GM23248 (cell line): Measurements from ENCODE around the gene KNDC1. TPM values are rescaled to one million over a fixed set of nuclear protein-coding genes. Genes with fewer than 3 reads are reported as not detected.

Experiments
- DNase-seq: peaks from one replicate; pipeline ENCODE4 v3.0.0-alpha.2; 2015
- H2AFZ ChIP-seq: fragments of 200-600 bp; sonication (generic); 2 replicates; pipeline ENCODE4 v1.6.1; 2016; ENCODE audit warnings: antibody characterized with exemption
- H3F3A ChIP-seq: fragments of 200-600 bp; sonication (generic); 2 replicates; pipeline ENCODE4 v1.6.1; 2016; ENCODE audit warnings: mild to moderate bottlenecking, antibody characterized with exemption, mixed run types; ENCODE audit not compliant: insufficient read depth
- H3K27ac ChIP-seq: fragments of 200-600 bp; sonication (generic); 2 replicates; pipeline ENCODE4 v1.5.1; 2016; ENCODE audit warnings: mild to moderate bottlenecking
- H3K27me3 ChIP-seq: fragments of 200-600 bp; sonication (generic); replicated peaks from 2 replicates; pipeline ENCODE4 v1.6.1; 2016; ENCODE audit warnings: mild to moderate bottlenecking; ENCODE audit not compliant: insufficient read depth
- H3K36me3 ChIP-seq: fragments of 200-600 bp; sonication (generic); 2 replicates; pipeline ENCODE4 v1.6.1; 2016; ENCODE audit warnings: low read depth, mild to moderate bottlenecking
- H3K4me1 ChIP-seq: fragments of 200-600 bp; sonication (generic); 2 replicates; pipeline ENCODE4 v1.6.1; 2016; ENCODE audit warnings: mild to moderate bottlenecking; ENCODE audit not compliant: insufficient read depth
- H3K4me2 ChIP-seq: fragments of 200-600 bp; sonication (generic); one replicate; pipeline ENCODE4 v1.6.1; 2016; ENCODE audit warnings: mild to moderate bottlenecking; ENCODE audit not compliant: unreplicated experiment
- H3K4me3 ChIP-seq: fragments of 200-600 bp; sonication (generic); 2 replicates; pipeline ENCODE4 v1.5.1; 2016; ENCODE audit warnings: mild to moderate bottlenecking
- H3K79me2 ChIP-seq: fragments of 200-600 bp; sonication (generic); 2 replicates; pipeline ENCODE4 v1.6.1; 2016; ENCODE audit warnings: mild to moderate bottlenecking; ENCODE audit not compliant: insufficient read depth
- H3K9ac ChIP-seq: fragments of 200-600 bp; sonication (generic); 2 replicates; pipeline ENCODE4 v1.6.1; 2016; ENCODE audit warnings: mild to moderate bottlenecking
- H3K9me2 ChIP-seq: fragments of 200-600 bp; sonication (generic); 2 replicates; pipeline ENCODE4 v1.6.1; 2016; ENCODE audit warnings: mixed run types, mild to moderate bottlenecking, moderate library complexity; ENCODE audit not compliant: insufficient read depth
- H3K9me3 ChIP-seq: fragments of 200-600 bp; sonication (generic); one replicate; pipeline ENCODE4 v1.6.1; 2017; ENCODE audit warnings: low read depth
- H4K20me1 ChIP-seq: fragments of 200-600 bp; sonication (generic); 2 replicates; pipeline ENCODE4 v1.6.0; 2016; ENCODE audit not compliant: insufficient read depth
- EZH2 ChIP-seq: fragments of 200-600 bp; sonication (generic); IDR thresholded peaks from 2 replicates; pipeline ENCODE4 v1.6.1; 2018; ENCODE audit warnings: antibody characterized with exemption, mild to moderate bottlenecking; ENCODE audit not compliant: insufficient read depth, poor library complexity, severe bottlenecking
- EZH2phosphoT487 ChIP-seq: fragments of 200-600 bp; sonication (generic); IDR thresholded peaks from 2 replicates; pipeline ENCODE4 v1.6.1; 2018; ENCODE audit warnings: antibody characterized with exemption, moderate library complexity, mild to moderate bottlenecking, low read depth; ENCODE audit not compliant: insufficient read depth
- WGBS, 2 experiments: methylation state at CpG; one replicate each; pipeline ENCODE4 v1.1.6; 2015 to 2017; ENCODE audit warnings: low lambda C conversion rate in 2 of 2, low coverage in 1 of 2; ENCODE audit errors: missing lambda C conversion rate in 2 of 2; 5-methylcytosine and 5-hydroxymethylcytosine counted together
- in situ Hi-C: fragments of 300-500 bp; cut with MboI; formaldehyde crosslinking; loops from 2 replicates; pipeline ENCODE4 v1.15.0; 2020
- polyA plus RNA-seq: library from polyadenylated mRNA; unstranded; fragments of >200 nt; fragmentation: Nextera tagmentation; extraction: Ambion mirVana; gene quantifications from 2 replicates; pipeline ENCODE4 v1.2.1, GENCODE V29; 2016
- total RNA-seq: library from RNA; depleted of rRNA; stranded (reverse); fragments of >200 nt; shearing (Covaris generic); gene quantifications from 2 replicates; pipeline ENCODE4 v1.2.3, GENCODE V29; 2014

Gene KNDC1
- total and polyA plus RNA-seq, 2 experiments from 2014 or later, result 0.44 to 0.54 TPM

DNA sequence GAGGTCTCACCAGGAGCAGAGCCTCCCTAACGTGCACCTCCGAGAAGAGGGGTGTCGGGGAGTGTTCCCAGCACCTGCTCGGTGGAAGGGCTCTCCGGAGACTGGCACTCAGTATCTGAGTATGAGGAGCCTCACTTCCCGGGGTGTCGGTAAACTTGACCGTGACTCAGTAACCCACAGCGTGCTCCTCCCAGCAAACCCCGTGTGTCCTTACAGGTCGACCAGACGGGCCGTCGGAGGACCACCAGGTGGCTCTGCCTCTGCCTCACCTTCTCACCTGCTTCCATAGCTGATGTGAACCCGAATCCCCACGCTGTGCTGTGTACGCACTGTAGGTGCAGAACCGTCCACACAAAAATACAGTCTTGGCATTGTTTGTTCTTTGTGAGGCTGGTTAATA, 29.0 kb upstream of the KNDC1 start:
- no peak for TF ChIP-seq EZH2phosphoT487
- no peak for TF ChIP-seq EZH2
- no peak overlapping the region for H2AFZ ChIP-seq
- H3K36me3 ChIP-seq, result no peaks in the 10 kb centered on the region
- H3K4me3 ChIP-seq, result no peak overlapping the region
- no peaks in the 10 kb centered on the region for H3K9me3 ChIP-seq
- no peak for DNase-seq
- H3K4me1 ChIP-seq, result no peaks in the 10 kb centered on the region
- no peak overlapping the region for H3K27ac ChIP-seq
- H3K27me3 ChIP-seq, result no peaks in the 10 kb centered on the region
- no peaks in the 10 kb centered on the region for H3K79me2 ChIP-seq
- H3K9me2 ChIP-seq, result no peaks in the 10 kb centered on the region
- in situ Hi-C loops, result no loop called here
- H3K9ac ChIP-seq, result no peak overlapping the region
- no peak overlapping the region for H3K4me2 ChIP-seq
- no peaks in the 10 kb centered on the region for H3F3A ChIP-seq
- H4K20me1 ChIP-seq, result no peaks in the 10 kb centered on the region
- 55% methylated on average over 18 of the region's 18 CpGs for WGBS, 2 experiments

DNA sequence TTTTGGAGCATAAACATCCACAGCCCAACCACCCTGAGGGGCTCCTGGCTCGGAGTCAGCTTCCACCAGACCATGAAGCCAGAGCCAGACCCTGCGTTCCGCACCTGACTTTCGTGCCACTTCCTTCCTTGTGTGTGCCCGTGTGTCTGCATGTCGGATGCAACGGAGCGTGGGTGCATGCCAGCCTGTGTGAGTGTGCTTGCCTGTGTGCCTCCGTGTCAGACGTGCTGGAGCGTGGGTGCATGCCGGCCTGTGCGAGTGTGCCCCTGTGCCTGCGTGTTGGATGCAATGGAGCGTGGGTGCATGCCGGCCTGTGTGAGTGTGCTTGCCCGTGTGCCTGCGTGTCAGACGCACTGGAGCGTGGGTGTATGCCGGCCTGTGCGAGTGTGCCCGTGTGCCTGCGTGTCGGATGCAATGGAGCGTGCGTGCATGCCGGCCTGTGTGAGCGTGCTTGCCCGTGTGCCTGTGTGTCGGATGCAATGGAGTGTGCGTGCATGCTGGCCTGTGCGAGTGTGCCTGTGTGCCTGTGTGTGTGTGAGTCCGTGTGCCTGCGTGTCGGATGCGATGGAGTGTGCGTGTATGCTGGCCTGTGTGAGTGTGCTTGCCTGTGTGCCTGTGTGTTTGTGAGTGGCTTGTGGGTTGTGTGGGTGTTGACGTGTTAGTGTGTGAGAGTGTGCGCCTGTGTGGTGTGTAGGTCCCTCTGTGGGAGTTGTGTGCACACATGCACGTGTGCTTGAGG, 28.1 kb upstream of the KNDC1 start:
- no peaks in the 10 kb centered on the region for H3F3A ChIP-seq
- TF ChIP-seq EZH2, result no peak
- TF ChIP-seq EZH2phosphoT487, result no peak
- no peaks in the 10 kb centered on the region for H3K27me3 ChIP-seq
- no peaks in the 10 kb centered on the region for H3K9me2 ChIP-seq
- WGBS, 2 experiments, result 75 to 77% methylated on average over 31 to 41 of the region's 41 CpGs
- no peak overlapping the region for H3K4me3 ChIP-seq
- no peak overlapping the region for H2AFZ ChIP-seq
- no peaks in the 10 kb centered on the region for H3K36me3 ChIP-seq
- no peak overlapping the region for H3K4me2 ChIP-seq
- H3K79me2 ChIP-seq, result no peaks in the 10 kb centered on the region
- no peaks in the 10 kb centered on the region for H3K4me1 ChIP-seq
- H3K27ac ChIP-seq, result no peak overlapping the region
- in situ Hi-C loops, result no loop called here
- DNase-seq, result no peak
- no peaks in the 10 kb centered on the region for H4K20me1 ChIP-seq
- H3K9me3 ChIP-seq, result no peaks in the 10 kb centered on the region
- H3K9ac ChIP-seq, result no peak overlapping the region

DNA sequence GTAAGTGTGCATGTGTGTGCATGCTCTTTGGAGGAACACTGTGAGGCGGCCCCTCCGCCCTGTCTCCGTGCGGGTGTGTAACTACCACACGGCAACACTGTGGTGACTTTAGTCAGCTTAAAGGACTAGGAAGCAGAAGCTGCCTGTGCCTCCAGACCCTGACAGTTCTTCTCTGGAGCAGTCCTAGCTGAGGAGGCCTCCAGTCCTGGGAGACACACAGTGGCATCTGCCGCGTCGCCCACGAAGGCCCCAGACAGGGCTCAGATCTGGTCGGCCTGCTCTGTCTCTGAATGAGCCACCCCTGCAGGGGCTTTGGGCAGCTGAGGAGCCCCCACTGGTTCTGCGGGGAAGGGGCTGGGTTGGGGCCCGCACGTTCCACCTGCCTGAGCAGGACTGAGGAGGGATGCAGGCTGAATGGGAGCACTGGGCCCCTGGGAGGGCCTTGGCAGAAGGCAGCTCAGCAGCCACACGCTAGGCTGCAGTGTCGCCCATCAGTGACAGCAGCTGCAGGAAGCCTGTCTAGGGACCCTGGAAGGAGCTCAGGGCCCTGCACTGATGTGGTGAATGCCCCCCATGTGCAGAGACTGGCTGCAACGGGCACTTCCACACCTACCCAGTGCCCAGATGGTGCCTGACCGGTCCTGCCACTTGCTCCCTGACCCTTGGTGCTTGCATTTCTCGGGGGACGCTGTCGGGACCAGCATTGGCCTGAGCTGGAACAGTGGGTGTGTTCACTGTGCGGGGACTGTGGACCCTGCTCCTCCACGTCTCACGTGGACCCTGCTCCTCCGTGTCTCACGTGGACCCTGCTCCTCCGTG, 27.3 kb upstream of the KNDC1 start:
- Histone ChIP-seq H3K9ac (no peak overlapping the region), H4K20me1 (no peaks in the 10 kb centered on the region), H3K79me2 (no peaks in the 10 kb centered on the region), H3K9me2 (no peaks in the 10 kb centered on the region), H3K36me3 (no peaks in the 10 kb centered on the region), H3F3A (no peaks in the 10 kb centered on the region), H3K27me3 (no peaks in the 10 kb centered on the region), H3K9me3 (no peaks in the 10 kb centered on the region), H3K4me3 (no peak overlapping the region), H3K4me2 (no peak overlapping the region), H3K4me1 (no peaks in the 10 kb centered on the region), H3K27ac (no peak overlapping the region), H2AFZ (no peak overlapping the region)
- in situ Hi-C loops, result no loop called here
- WGBS, 2 experiments, result 45 to 49% methylated on average over 24 of the region's 26 CpGs
- TF ChIP-seq EZH2 (no peak), EZH2phosphoT487 (no peak)
- DNase-seq, result no peak

DNA sequence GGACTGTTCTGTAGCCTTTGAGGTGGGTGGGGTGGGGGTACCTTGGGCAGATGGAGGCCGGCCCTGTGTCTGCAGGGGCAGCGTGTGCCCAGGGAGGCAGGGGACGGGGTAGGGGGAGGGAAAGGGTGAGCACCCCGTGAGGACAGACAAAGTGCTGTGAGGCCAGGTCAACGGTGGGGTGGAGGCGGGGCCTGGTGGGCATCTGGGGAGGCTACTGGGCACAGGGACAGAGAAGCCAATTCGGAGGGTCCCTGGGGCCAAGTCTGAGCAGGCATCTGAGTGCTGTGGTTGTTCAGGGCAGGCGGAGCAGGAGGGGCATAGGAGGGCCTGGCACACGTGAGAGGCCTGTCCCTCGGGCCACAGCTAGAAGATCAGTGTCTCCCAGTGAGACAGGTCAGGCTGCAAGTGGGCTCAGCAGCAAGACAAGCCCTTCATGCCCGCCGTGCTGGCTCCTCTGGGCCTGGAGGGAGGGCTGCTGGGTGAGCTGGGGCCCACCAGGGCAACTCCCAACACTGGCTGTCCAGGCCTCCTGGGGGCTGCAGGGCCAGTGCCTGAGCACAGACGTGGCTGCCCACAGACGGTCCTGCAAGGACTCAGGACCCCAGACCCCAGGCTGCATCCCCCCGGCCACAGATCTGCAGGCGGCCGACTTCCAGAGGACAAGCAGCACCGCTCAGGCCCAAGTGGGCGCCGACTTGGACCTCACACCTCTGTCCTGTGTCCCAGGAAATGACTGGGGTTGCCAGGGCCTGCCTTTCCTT, 26.4 kb upstream of the KNDC1 start:
- Histone ChIP-seq H3K4me1 (no peaks in the 10 kb centered on the region), H3K36me3 (no peaks in the 10 kb centered on the region), H3K9me3 (no peaks in the 10 kb centered on the region), H3K9me2 (no peaks in the 10 kb centered on the region), H3F3A (no peaks in the 10 kb centered on the region), H3K27me3 (no peaks in the 10 kb centered on the region), H3K4me3 (no peak overlapping the region), H3K27ac (no peak overlapping the region), H3K9ac (no peak overlapping the region), H3K79me2 (no peaks in the 10 kb centered on the region), H2AFZ (no peak overlapping the region), H4K20me1 (no peaks in the 10 kb centered on the region), H3K4me2 (no peak overlapping the region)
- in situ Hi-C loops, result no loop called here
- 64 to 70% methylated on average over 14 of the region's 20 CpGs for WGBS, 2 experiments
- DNase-seq, result no peak
- TF ChIP-seq EZH2phosphoT487 (no peak), EZH2 (no peak)
